Measurements from ENCODE around the gene H2BK1.

Gene H2BK1

GRCh38 chr7:151232091-151232916, 22.0 kb upstream of the H2BK1 start, which contains the start of gene CHPF2:
CHPF2 (plus strand) TSS chr7:151232483; CDS start chr7:151234012, 1,529 bp downstream.
- peak; percentile 83 for DNase-seq (ENCODE audit: low read depth)

- DNase-seq (ENCODE audit: low read depth): no peak
Observed at GRCh38 chr7:151231080-151231479, 20.8 kb upstream of the H2BK1 start.

GRCh38 chr7:151229249-151229648, 19.0 kb upstream of the H2BK1 start:
- DNase-seq (ENCODE audit: low read depth): no peak

GRCh38 chr7:151228024-151228866, 18.0 kb upstream of the H2BK1 start:
- no peak for DNase-seq (ENCODE audit: low read depth)

- DNase-seq (ENCODE audit: low read depth): peak; percentile 98
Observed at GRCh38 chr7:151226875-151227782, 16.8 kb upstream of the H2BK1 start, which contains the start of gene ABCF2. ABCF2 (minus strand) TSS chr7:151227205; CDS start chr7:151226458, 747 bp downstream.

- no peak for DNase-seq (ENCODE audit: low read depth)
Observed at GRCh38 chr7:151226560-151226874, 16.2 kb upstream of the H2BK1 start.

GRCh38 chr7:151225948-151226510, 15.7 kb upstream of the H2BK1 start:
- no peak for DNase-seq (ENCODE audit: low read depth)

- DNase-seq (ENCODE audit: low read depth): no peak
Observed at GRCh38 chr7:151223728-151224127, 13.4 kb upstream of the H2BK1 start.

- no peak for DNase-seq (ENCODE audit: low read depth)
Observed at GRCh38 chr7:151218170-151218569, 7.9 kb upstream of the H2BK1 start.

GRCh38 chr7:151215396-151215795, 5.1 kb upstream of the H2BK1 start:
- no peak for DNase-seq (ENCODE audit: low read depth)

- DNase-seq (ENCODE audit: low read depth): no peak
Observed at GRCh38 chr7:151213826-151214225, 3.5 kb upstream of the H2BK1 start.

GRCh38 chr7:151212626-151213025, 2.3 kb upstream of the H2BK1 start:
- DNase-seq (ENCODE audit: low read depth): no peak

- no peak for DNase-seq (ENCODE audit: low read depth)
Observed at GRCh38 chr7:151211155-151211772, 976 bp upstream of the H2BK1 start.

GRCh38 chr7:151209588-151209987, 700 bp downstream of the H2BK1 start:
- no peak for DNase-seq (ENCODE audit: low read depth)

- DNase-seq (ENCODE audit: low read depth): no peak
Observed at GRCh38 chr7:151208253-151208862, 1.9 kb downstream of the H2BK1 start.

- DNase-seq (ENCODE audit: low read depth): no peak
Observed at GRCh38 chr7:151207804-151208203, 2.5 kb downstream of the H2BK1 start.

- no peak for DNase-seq (ENCODE audit: low read depth)
Observed at GRCh38 chr7:151207315-151207714, 3.0 kb downstream of the H2BK1 start.

- DNase-seq (ENCODE audit: low read depth): no peak
Observed at GRCh38 chr7:151206914-151207313, 3.4 kb downstream of the H2BK1 start.

GRCh38 chr7:151205730-151206129, 4.6 kb downstream of the H2BK1 start:
- no peak for DNase-seq (ENCODE audit: low read depth)

GRCh38 chr7:151204383-151205032, 5.8 kb downstream of the H2BK1 start:
- DNase-seq (ENCODE audit: low read depth): no peak
